Panc1 (cell line): ENCODE data around the gene ADAM11. TPM values are rescaled to one million over a fixed set of nuclear protein-coding genes. Genes with fewer than 3 reads are reported as not detected.

Experiments used
- ATAC-seq: fragments of 200-7000 bp; cut with Tn5 transposase; 2 replicates; pipeline ENCODE4 v1.9.1; 2020; ENCODE audit warnings: mild to moderate bottlenecking, moderate library complexity
- BruUV-seq: library from RNA; stranded (reverse); fragments of 400-500 nt; replicated peaks from 2 replicates; lab custom pipeline; 2021; lab: Mats Ljungman, UMichigan
- CTCF ChIA-PET: fragments of 300-600 bp; sonication (Branson Sonifier 250); formaldehyde crosslinking; loops from one replicate; lab custom pipeline; 2022; ENCODE audit warnings: antibody characterized with exemption; lab: Charles Lee
- POLR2A ChIA-PET: fragments of 300-600 bp; sonication (Branson Sonifier 250); formaldehyde crosslinking; loops from one replicate; lab custom pipeline; 2022; ENCODE audit warnings: antibody characterized with exemption; lab: Charles Lee
- DNase-seq: peaks from one replicate; pipeline ENCODE4 v3.0.0-alpha.2; 2010; ENCODE audit warnings: low read depth, low spot score
- H3K27ac ChIP-seq: 2 replicates; pipeline ENCODE4 v1.5.1; 2011; ENCODE audit warnings: mild to moderate bottlenecking, low read length, inconsistent platforms
- H3K27me3 ChIP-seq: fragments of 200-500 bp; sonication (Bioruptor generic); 2 replicates; pipeline ENCODE4 v1.6.0; 2014; ENCODE audit warnings: low read length, inconsistent platforms; ENCODE audit not compliant: control insufficient read depth, insufficient read depth
- H3K36me3 ChIP-seq: fragments of 200-500 bp; sonication (Bioruptor generic); 2 replicates; pipeline ENCODE4 v1.5.1; 2014; ENCODE audit warnings: inconsistent platforms, mild to moderate bottlenecking, low read length, moderate library complexity; ENCODE audit not compliant: control insufficient read depth, insufficient read depth
- H3K4me1 ChIP-seq: 2 replicates; pipeline ENCODE4 v1.5.1; 2011; ENCODE audit warnings: inconsistent platforms, mild to moderate bottlenecking, low read length, moderate library complexity; ENCODE audit not compliant: control insufficient read depth, insufficient read depth
- H3K4me3 ChIP-seq, 2 experiments: 2 replicates each; pipeline ENCODE4 v1.5.1; 2011 to 2012; ENCODE audit warnings: low read depth in 2 of 2, low read length in 2 of 2, mild to moderate bottlenecking in 2 of 2, inconsistent platforms in 1 of 2, moderate library complexity in 1 of 2
- H3K9me3 ChIP-seq: fragments of 200-500 bp; sonication (Bioruptor generic); 2 replicates; pipeline ENCODE4 v1.5.1; 2014; ENCODE audit warnings: low read depth, mild to moderate bottlenecking, inconsistent platforms, low read length, moderate library complexity; ENCODE audit not compliant: control insufficient read depth, insufficient read depth
- POLR2AphosphoS5 ChIP-seq: IDR thresholded peaks from 2 replicates; pipeline ENCODE4 v1.6.1; 2012; ENCODE audit warnings: mild to moderate bottlenecking, low read depth, low read length, moderate library complexity
- SIN3A ChIP-seq: IDR thresholded peaks from 2 replicates; pipeline ENCODE4 v1.6.1; 2012; ENCODE audit warnings: low read depth, mild to moderate bottlenecking, low read length, moderate library complexity, borderline replicate concordance; ENCODE audit not compliant: insufficient read depth
- TCF7L2 ChIP-seq: IDR thresholded peaks from 2 replicates; pipeline ENCODE4 v1.6.1; 2011; ENCODE audit warnings: mild to moderate bottlenecking, low read depth, low read length, inconsistent platforms
- in situ Hi-C: cut with HindIII; loops from 2 replicates; pipeline ENCODE4 v1.10.0; 2016; ENCODE audit warnings: low sequenced_read_pairs, low pct_unique_long_range_greater_than_20kb
- intact Hi-C: fragments of 100-400 bp; cut with micrococcal nuclease; formaldehyde crosslinking; loops from one replicate; pipeline ENCODE4 v1.10.0; 2022; ENCODE audit not compliant: unreplicated experiment
- total RNA-seq: library from RNA; stranded (reverse); gene quantifications from one replicate; pipeline ENCODE4 v1.2.1, GENCODE V29; 2021; ENCODE audit not compliant: unreplicated experiment
- TF ChIP-seq, protein P1 (sequence below): fragments of 450-650 bp; IDR thresholded peaks from 2 replicates; pipeline ENCODE4 v1.5.1; 2017; ENCODE audit warnings: mild to moderate bottlenecking
- TF ChIP-seq, protein P2 (sequence below), 2 experiments: IDR thresholded peaks; 2 replicates each; pipeline ENCODE4 v1.6.1; 2011 to 2012; ENCODE audit warnings: low read depth in 2 of 2, control low read depth in 1 of 2, low read length in 1 of 2, mild to moderate bottlenecking in 1 of 2, moderate library complexity in 1 of 2; ENCODE audit not compliant: insufficient read depth in 1 of 2

Gene ADAM11
- total RNA-seq, 1 experiment from 2014 or later: 3.5 TPM

DNA sequence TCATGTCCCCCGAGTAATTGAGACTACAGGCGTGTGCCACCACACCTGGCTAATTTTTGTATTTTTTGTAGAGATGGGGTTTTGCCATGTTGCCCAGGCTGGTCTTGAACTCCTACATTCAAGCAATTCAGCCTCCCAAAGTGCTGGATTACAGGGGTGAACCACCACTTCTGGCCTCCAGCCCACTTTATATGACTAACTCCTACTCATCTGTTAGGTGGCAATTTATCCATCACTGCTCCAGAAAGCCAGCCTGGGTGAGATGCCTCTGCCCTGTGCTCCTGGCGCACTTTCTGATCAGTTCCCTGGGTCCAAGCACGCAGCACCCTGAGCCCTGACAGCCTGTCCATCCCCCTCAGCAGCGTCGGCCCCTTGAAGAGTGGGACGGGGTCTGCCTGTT lies 29.4 kb downstream of the ADAM11 start:
- intact Hi-C loops: no loop called here
- Histone ChIP-seq H3K9me3 (no peaks in the 10 kb centered on the region), H3K27ac (no peak overlapping the region), H3K4me1 (no peaks in the 10 kb centered on the region), H3K27me3 (no peaks in the 10 kb centered on the region), H3K4me3 (no peak overlapping the region), H3K36me3 (no peaks in the 10 kb centered on the region)
- in situ Hi-C loops: no loop called here
- no peak for TF ChIP-seq SIN3A
- no peak for TF ChIP-seq POLR2AphosphoS5
- no peak for TF ChIP-seq TCF7L2
- TF ChIP-seq, protein P1, sequence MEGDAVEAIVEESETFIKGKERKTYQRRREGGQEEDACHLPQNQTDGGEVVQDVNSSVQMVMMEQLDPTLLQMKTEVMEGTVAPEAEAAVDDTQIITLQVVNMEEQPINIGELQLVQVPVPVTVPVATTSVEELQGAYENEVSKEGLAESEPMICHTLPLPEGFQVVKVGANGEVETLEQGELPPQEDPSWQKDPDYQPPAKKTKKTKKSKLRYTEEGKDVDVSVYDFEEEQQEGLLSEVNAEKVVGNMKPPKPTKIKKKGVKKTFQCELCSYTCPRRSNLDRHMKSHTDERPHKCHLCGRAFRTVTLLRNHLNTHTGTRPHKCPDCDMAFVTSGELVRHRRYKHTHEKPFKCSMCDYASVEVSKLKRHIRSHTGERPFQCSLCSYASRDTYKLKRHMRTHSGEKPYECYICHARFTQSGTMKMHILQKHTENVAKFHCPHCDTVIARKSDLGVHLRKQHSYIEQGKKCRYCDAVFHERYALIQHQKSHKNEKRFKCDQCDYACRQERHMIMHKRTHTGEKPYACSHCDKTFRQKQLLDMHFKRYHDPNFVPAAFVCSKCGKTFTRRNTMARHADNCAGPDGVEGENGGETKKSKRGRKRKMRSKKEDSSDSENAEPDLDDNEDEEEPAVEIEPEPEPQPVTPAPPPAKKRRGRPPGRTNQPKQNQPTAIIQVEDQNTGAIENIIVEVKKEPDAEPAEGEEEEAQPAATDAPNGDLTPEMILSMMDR: no peak
- TF ChIP-seq, protein P2, sequence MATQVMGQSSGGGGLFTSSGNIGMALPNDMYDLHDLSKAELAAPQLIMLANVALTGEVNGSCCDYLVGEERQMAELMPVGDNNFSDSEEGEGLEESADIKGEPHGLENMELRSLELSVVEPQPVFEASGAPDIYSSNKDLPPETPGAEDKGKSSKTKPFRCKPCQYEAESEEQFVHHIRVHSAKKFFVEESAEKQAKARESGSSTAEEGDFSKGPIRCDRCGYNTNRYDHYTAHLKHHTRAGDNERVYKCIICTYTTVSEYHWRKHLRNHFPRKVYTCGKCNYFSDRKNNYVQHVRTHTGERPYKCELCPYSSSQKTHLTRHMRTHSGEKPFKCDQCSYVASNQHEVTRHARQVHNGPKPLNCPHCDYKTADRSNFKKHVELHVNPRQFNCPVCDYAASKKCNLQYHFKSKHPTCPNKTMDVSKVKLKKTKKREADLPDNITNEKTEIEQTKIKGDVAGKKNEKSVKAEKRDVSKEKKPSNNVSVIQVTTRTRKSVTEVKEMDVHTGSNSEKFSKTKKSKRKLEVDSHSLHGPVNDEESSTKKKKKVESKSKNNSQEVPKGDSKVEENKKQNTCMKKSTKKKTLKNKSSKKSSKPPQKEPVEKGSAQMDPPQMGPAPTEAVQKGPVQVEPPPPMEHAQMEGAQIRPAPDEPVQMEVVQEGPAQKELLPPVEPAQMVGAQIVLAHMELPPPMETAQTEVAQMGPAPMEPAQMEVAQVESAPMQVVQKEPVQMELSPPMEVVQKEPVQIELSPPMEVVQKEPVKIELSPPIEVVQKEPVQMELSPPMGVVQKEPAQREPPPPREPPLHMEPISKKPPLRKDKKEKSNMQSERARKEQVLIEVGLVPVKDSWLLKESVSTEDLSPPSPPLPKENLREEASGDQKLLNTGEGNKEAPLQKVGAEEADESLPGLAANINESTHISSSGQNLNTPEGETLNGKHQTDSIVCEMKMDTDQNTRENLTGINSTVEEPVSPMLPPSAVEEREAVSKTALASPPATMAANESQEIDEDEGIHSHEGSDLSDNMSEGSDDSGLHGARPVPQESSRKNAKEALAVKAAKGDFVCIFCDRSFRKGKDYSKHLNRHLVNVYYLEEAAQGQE (IDR thresholded peaks at IDR 0.05; ENCODE audit: insufficient read depth in 1 of 2, low read depth in 2 of 2, low read length in 1 of 2): no peak
- CTCF ChIA-PET: no interaction called here
- DNase-seq: no peak
- ATAC-seq: 0 out of 2 replicates have a peak, but pooled peaks have one; percentile 9
- POLR2A ChIA-PET: no interaction called here
- no TSS peak for BruUV-seq

DNA sequence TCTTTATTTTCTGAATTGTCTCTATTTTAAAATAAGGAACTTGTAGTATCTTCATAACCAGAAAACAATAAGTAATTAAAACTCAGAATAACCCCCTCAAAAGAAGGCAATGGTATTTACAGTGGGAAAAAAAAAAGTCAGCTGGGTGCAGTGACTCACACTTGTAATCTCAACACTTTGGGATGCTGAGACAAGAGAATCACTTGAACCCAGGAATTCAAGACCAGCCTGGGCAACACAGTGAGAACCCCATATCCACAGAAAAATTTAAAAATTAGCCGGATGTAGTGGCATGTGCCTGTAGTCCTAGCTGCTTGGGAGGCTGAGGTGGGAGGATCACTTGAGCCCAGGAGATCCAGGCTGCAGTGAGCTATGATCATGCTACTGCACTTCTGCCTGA lies 33.5 kb downstream of the ADAM11 start:
- DNase-seq (no peak), ATAC-seq (no peak)
- Histone ChIP-seq H3K9me3 (no peaks in the 10 kb centered on the region), H3K4me1 (peaks cover 25% of the 10 kb centered on the region), H3K36me3 (no peaks in the 10 kb centered on the region), H3K27ac (no peak overlapping the region), H3K4me3 (no peak overlapping the region), H3K27me3 (no peaks in the 10 kb centered on the region)
- ChIA-PET POLR2A (interaction anchor here (0.6 kb wide), 1 partner anchor 32 kb away, joined by 3 read pairs; no protein-coding TSS in a partner anchor), CTCF (no interaction called here)
- no peak for TF ChIP-seq SIN3A
- TF ChIP-seq, protein P2 (IDR thresholded peaks at IDR 0.05; ENCODE audit: insufficient read depth in 1 of 2, low read depth in 2 of 2, low read length in 1 of 2): no peak
- TF ChIP-seq POLR2AphosphoS5: no peak
- TF ChIP-seq, protein P1: no peak
- TF ChIP-seq TCF7L2: no peak
- intact Hi-C loops (no loop called here), in situ Hi-C loops (no loop called here)
- BruUV-seq: no TSS peak
